ENCODE data around the gene KAZALD1.

Gene KAZALD1

GRCh38 chr10:101061624-101062231, at the start of gene KAZALD1:
Gene KAZALD1 (plus strand): TSS chr10:101061989. CDS start chr10:101062593, 604 bp downstream.
- in situ Hi-C loops (cut with HindIII; ENCODE audit: low sequenced_read_pairs): no loop called here

GRCh38 chr10:101012525-101013364, 49.0 kb upstream of the KAZALD1 start:
- in situ Hi-C loops (cut with HindIII; ENCODE audit: low sequenced_read_pairs): no loop called here

GRCh38 chr10:101013365-101013825, 48.4 kb upstream of the KAZALD1 start:
- in situ Hi-C loops (cut with HindIII; ENCODE audit: low sequenced_read_pairs): no loop called here

- in situ Hi-C loops (cut with HindIII; ENCODE audit: low sequenced_read_pairs): no loop called here
Observed at GRCh38 chr10:101014230-101014884, 47.4 kb upstream of the KAZALD1 start.

- in situ Hi-C loops (cut with HindIII; ENCODE audit: low sequenced_read_pairs): no loop called here
Observed at GRCh38 chr10:101014966-101015581, 46.7 kb upstream of the KAZALD1 start.

GRCh38 chr10:101015582-101015973, 46.2 kb upstream of the KAZALD1 start:
- in situ Hi-C loops (cut with HindIII; ENCODE audit: low sequenced_read_pairs): no loop called here

GRCh38 chr10:101016814-101017213, 45.0 kb upstream of the KAZALD1 start:
- in situ Hi-C loops (cut with HindIII; ENCODE audit: low sequenced_read_pairs): no loop called here

- in situ Hi-C loops (cut with HindIII; ENCODE audit: low sequenced_read_pairs): no loop called here
Observed at GRCh38 chr10:101018118-101018599, 43.6 kb upstream of the KAZALD1 start.

- in situ Hi-C loops (cut with HindIII; ENCODE audit: low sequenced_read_pairs): no loop called here
Observed at GRCh38 chr10:101018600-101019439, 43.0 kb upstream of the KAZALD1 start.

- in situ Hi-C loops (cut with HindIII; ENCODE audit: low sequenced_read_pairs): no loop called here
Observed at GRCh38 chr10:101019440-101019703, 42.4 kb upstream of the KAZALD1 start.

GRCh38 chr10:101020427-101021075, 41.2 kb upstream of the KAZALD1 start:
- in situ Hi-C loops (cut with HindIII; ENCODE audit: low sequenced_read_pairs): no loop called here

GRCh38 chr10:101021239-101021638, 40.5 kb upstream of the KAZALD1 start:
- in situ Hi-C loops (cut with HindIII; ENCODE audit: low sequenced_read_pairs): no loop called here

- in situ Hi-C loops (cut with HindIII; ENCODE audit: low sequenced_read_pairs): no loop called here
Observed at GRCh38 chr10:101021692-101022251, 40.0 kb upstream of the KAZALD1 start.

- in situ Hi-C loops (cut with HindIII; ENCODE audit: low sequenced_read_pairs): no loop called here
Observed at GRCh38 chr10:101022967-101023705, 38.7 kb upstream of the KAZALD1 start.

GRCh38 chr10:101027106-101027720, 34.6 kb upstream of the KAZALD1 start:
- in situ Hi-C loops (cut with HindIII; ENCODE audit: low sequenced_read_pairs): no loop called here

- in situ Hi-C loops (cut with HindIII; ENCODE audit: low sequenced_read_pairs): no loop called here
Observed at GRCh38 chr10:101028446-101029337, 33.1 kb upstream of the KAZALD1 start.

- in situ Hi-C loops (cut with HindIII; ENCODE audit: low sequenced_read_pairs): no loop called here
Observed at GRCh38 chr10:101029520-101030295, 32.1 kb upstream of the KAZALD1 start.

All from DLD1 (cell line).